Loucy (cell line): ENCODE results near the gene THTPA.
A peak's percentile ranks its signal among the peaks of the same experiment; 100 is the strongest.

ENCODE experiments used
- H2AFZ ChIP-seq: fragments of 200-600 bp; sonication (generic); 2 replicates; pipeline ENCODE4 v1.6.0; 2016; ENCODE audit warnings: antibody characterized with exemption, mild to moderate bottlenecking, low read length, moderate library complexity
- H3F3A ChIP-seq: fragments of 200-600 bp; 2 replicates; pipeline ENCODE4 v1.6.0; 2016; ENCODE audit warnings: antibody characterized with exemption, low read depth, mild to moderate bottlenecking
- H3K27me3 ChIP-seq: fragments of 200-600 bp; sonication (generic); 2 replicates; pipeline ENCODE4 v1.6.1; 2014; ENCODE audit warnings: low read length, mild to moderate bottlenecking; ENCODE audit not compliant: insufficient read depth, poor library complexity, severe bottlenecking
- H3K36me3 ChIP-seq: fragments of 200-600 bp; sonication (generic); 2 replicates; pipeline ENCODE4 v1.6.1; 2016; ENCODE audit warnings: low read length; ENCODE audit not compliant: insufficient read depth
- H3K4me1 ChIP-seq: fragments of 200-600 bp; sonication (generic); 2 replicates; pipeline ENCODE4 v1.5.1; 2014; ENCODE audit warnings: low read length, mild to moderate bottlenecking; ENCODE audit not compliant: insufficient read depth, poor library complexity, severe bottlenecking
- H3K4me2 ChIP-seq: fragments of 200-600 bp; sonication (generic); 2 replicates; pipeline ENCODE4 v1.6.0; 2014; ENCODE audit warnings: antibody characterized with exemption, low read length, low read depth, mild to moderate bottlenecking; ENCODE audit not compliant: poor library complexity, severe bottlenecking
- H3K4me3 ChIP-seq: fragments of 200-600 bp; sonication (generic); 2 replicates; pipeline ENCODE4 v1.5.1; 2014; ENCODE audit warnings: low read length, mild to moderate bottlenecking, mixed read lengths; ENCODE audit not compliant: poor library complexity, severe bottlenecking
- H3K79me2 ChIP-seq: fragments of 200-600 bp; sonication (generic); 2 replicates; pipeline ENCODE4 v1.6.1; 2014; ENCODE audit warnings: low read length; ENCODE audit not compliant: insufficient read depth
- H3K9ac ChIP-seq: fragments of 200-600 bp; sonication (generic); 2 replicates; pipeline ENCODE4 v1.6.0; 2014; ENCODE audit warnings: mild to moderate bottlenecking, low read depth, low read length, moderate library complexity; ENCODE audit not compliant: poor library complexity, severe bottlenecking
- H3K9me2 ChIP-seq: fragments of 200-600 bp; sonication (generic); replicated peaks from 2 replicates; pipeline ENCODE4 v1.6.1; 2016; ENCODE audit warnings: low read depth, low read length, mixed read lengths
- H3K9me3 ChIP-seq: fragments of 200-600 bp; sonication (generic); 2 replicates; pipeline ENCODE4 v1.6.1; 2014; ENCODE audit warnings: mild to moderate bottlenecking, antibody characterized with exemption, low read length, low read depth; ENCODE audit not compliant: insufficient read depth
- H4K20me1 ChIP-seq: fragments of 200-600 bp; sonication (generic); 2 replicates; pipeline ENCODE4 v1.6.0; 2014; ENCODE audit warnings: antibody characterized with exemption, low read length, mild to moderate bottlenecking; ENCODE audit not compliant: insufficient read depth, poor library complexity, severe bottlenecking
- EZH2phosphoT487 ChIP-seq: fragments of 200-600 bp; IDR thresholded peaks from 2 replicates; pipeline ENCODE4 v1.6.1; 2018; ENCODE audit warnings: antibody characterized with exemption, mild to moderate bottlenecking, moderate library complexity, borderline replicate concordance
- TF ChIP-seq, protein P1 (sequence below): fragments of 200-600 bp; sonication (generic); conservative IDR thresholded peaks from 2 replicates; pipeline ENCODE4 v1.5.1; 2014; ENCODE audit warnings: mild to moderate bottlenecking, antibody characterized with exemption, low read length

Gene THTPA

DNA sequence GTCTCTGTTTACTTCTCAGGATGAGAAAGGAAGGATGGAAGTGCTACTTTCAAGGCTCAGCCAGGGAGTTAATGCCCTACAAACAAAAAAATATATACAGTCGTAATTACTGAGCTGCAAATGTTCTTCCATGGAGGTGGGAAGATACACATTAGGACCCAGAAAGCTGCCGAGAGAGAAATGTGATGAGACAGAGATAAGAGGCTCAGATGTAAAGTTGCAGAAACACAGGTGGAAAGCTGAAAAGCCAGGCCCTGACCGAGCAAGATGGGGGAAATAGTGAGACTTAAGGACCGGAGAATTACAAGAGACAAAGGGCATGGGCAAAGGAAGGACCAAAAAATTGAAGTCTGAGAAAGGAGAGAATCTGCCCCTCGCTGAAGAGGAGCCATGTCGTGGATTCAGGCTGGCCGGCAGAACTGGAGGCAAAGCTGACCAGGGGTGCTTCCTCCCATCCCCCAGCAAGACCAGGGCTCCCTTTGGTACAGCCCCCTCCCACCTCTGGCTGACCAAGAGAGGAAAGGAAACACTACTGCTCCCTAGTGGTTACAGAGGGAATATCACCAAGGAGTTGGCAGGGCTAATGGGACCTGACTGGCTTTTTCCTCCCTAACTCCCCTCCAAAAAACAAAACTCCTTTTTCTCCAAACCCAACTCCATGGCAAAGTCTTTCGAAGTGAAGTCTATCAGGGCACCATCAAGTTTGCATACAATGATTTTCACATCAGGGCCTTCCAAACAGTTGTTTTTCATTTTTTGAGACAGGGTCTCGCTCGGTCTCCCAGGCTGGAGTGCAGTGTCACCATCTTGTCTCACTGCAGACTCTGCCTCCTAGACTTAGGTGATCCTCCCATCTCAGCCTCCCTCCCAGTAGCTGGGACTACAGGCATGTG, 16.6 kb upstream of the THTPA start:
- Histone ChIP-seq H4K20me1 (no peaks in the 10 kb centered on the region), H3K9ac (no peak overlapping the region), H3K4me2 (no peak overlapping the region)

DNA sequence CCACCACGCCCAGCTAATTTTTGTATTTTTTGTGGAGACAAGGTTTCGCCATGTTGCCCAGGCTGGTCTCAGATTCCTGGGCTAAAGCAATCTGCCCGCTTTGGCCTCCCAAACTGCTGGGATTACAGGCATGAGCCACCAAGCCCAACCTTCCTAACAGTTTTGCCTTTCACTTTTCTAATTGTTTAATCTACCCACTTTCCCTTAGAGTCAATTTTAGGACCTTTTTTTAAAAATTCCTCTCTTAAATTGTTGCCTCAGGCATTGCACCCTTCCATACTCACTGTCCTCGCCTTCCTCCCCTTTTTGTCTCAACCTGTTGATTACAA, 16.0 kb upstream of the THTPA start:
- Histone ChIP-seq H3K36me3 (no peaks in the 10 kb centered on the region), H3K4me2 (no peak overlapping the region), H3K4me1 (no peaks in the 10 kb centered on the region), H3K4me3 (no peak overlapping the region), H3K9me3 (no peaks in the 10 kb centered on the region), H3K9ac (no peak overlapping the region), H3K79me2 (no peaks in the 10 kb centered on the region), H3K27me3 (no peaks in the 10 kb centered on the region), H3F3A (no peaks in the 10 kb centered on the region), H3K9me2 (no peaks in the 10 kb centered on the region), H4K20me1 (no peaks in the 10 kb centered on the region), H2AFZ (no peak overlapping the region)
- TF ChIP-seq, protein P1, sequence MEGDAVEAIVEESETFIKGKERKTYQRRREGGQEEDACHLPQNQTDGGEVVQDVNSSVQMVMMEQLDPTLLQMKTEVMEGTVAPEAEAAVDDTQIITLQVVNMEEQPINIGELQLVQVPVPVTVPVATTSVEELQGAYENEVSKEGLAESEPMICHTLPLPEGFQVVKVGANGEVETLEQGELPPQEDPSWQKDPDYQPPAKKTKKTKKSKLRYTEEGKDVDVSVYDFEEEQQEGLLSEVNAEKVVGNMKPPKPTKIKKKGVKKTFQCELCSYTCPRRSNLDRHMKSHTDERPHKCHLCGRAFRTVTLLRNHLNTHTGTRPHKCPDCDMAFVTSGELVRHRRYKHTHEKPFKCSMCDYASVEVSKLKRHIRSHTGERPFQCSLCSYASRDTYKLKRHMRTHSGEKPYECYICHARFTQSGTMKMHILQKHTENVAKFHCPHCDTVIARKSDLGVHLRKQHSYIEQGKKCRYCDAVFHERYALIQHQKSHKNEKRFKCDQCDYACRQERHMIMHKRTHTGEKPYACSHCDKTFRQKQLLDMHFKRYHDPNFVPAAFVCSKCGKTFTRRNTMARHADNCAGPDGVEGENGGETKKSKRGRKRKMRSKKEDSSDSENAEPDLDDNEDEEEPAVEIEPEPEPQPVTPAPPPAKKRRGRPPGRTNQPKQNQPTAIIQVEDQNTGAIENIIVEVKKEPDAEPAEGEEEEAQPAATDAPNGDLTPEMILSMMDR = no peak
- TF ChIP-seq EZH2phosphoT487 = no peak

More for the DNA sequence above, 16.6 kb upstream of the THTPA start:
- Histone ChIP-seq H3K27me3 (no peaks in the 10 kb centered on the region), H3K9me2 (no peaks in the 10 kb centered on the region), H3K4me3 (no peak overlapping the region), H3K9me3 (no peaks in the 10 kb centered on the region), H3K79me2 (no peaks in the 10 kb centered on the region), H2AFZ (no peak overlapping the region), H3K4me1 (no peaks in the 10 kb centered on the region), H3K36me3 (no peaks in the 10 kb centered on the region), H3F3A (no peaks in the 10 kb centered on the region)
- no peak for TF ChIP-seq EZH2phosphoT487
- TF ChIP-seq, protein P1 = peak; percentile 82

DNA sequence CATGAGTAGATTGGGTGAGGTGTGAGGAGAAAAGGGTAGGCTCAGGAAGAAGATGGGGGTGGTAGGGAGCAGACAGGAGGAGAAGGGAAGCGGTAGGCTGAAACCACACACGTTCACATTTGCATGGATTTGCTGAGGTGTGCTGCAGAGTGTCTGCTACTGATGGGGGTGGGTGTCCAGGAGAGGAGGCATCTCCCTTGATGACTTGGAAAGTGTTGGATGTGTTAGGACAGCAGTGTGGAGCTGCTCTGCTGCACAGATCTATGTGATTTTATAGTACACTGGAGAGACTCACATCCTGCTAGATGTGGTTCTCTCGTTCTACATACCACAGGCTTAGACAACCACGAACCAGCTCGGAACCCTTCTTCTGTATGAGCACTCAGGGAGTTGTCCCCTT, 13.8 kb upstream of the THTPA start:
- TF ChIP-seq EZH2phosphoT487 = no peak
- TF ChIP-seq, protein P1 = no peak
- no peaks in the 10 kb centered on the region for H3K9me2 ChIP-seq
- no peaks in the 10 kb centered on the region for H3K36me3 ChIP-seq

More for the DNA sequence above, 13.8 kb upstream of the THTPA start:
- Histone ChIP-seq H3K4me2 (no peak overlapping the region), H2AFZ (no peak overlapping the region), H3K9me3 (no peaks in the 10 kb centered on the region), H3F3A (no peaks in the 10 kb centered on the region), H4K20me1 (no peaks in the 10 kb centered on the region), H3K79me2 (no peaks in the 10 kb centered on the region), H3K27me3 (no peaks in the 10 kb centered on the region), H3K4me3 (no peak overlapping the region), H3K4me1 (no peaks in the 10 kb centered on the region), H3K9ac (no peak overlapping the region)
